Activated CD4-positive, alpha-beta T cell treated with anti-CD3 and anti-CD28 coated beads for 1 hour (primary cell): ENCODE measurements around the gene POU6F2.
"Not testable (repeated sequence)": the region's sequence is repeated elsewhere in the genome, so short reads cannot be mapped to it uniquely, and the experiment has no call there.

Source experiments
- DNase-seq: peaks from one replicate; pipeline ENCODE4 v3.0.0-alpha.2; 2020

POU6F2 gene

GRCh38 chr7:39312254-39312989 lies 334.7 kb downstream of the POU6F2 start:
- no peak for DNase-seq

- no peak for DNase-seq
Observed at GRCh38 chr7:39313376-39313775, 335.7 kb downstream of the POU6F2 start.

- no peak for DNase-seq
Observed at GRCh38 chr7:39313974-39314373, 336.3 kb downstream of the POU6F2 start.

GRCh38 chr7:39317107-39317506 lies 339.4 kb downstream of the POU6F2 start:
- DNase-seq = no peak

- no peak for DNase-seq
Observed at GRCh38 chr7:39317896-39318295, 340.2 kb downstream of the POU6F2 start.

GRCh38 chr7:39321245-39321644 lies 343.5 kb downstream of the POU6F2 start:
- DNase-seq = no peak

- no peak for DNase-seq
Observed at GRCh38 chr7:39321909-39322498, 344.3 kb downstream of the POU6F2 start.

GRCh38 chr7:39324139-39324760 lies 346.5 kb downstream of the POU6F2 start:
- DNase-seq = no peak

- not testable (repeated sequence) for DNase-seq
Observed at GRCh38 chr7:39331607-39332006, 353.9 kb downstream of the POU6F2 start.

GRCh38 chr7:39332142-39332541 lies 354.4 kb downstream of the POU6F2 start:
- DNase-seq = no peak

GRCh38 chr7:39333701-39334100 lies 356.0 kb downstream of the POU6F2 start:
- DNase-seq = no peak

GRCh38 chr7:39336442-39336841 lies 358.7 kb downstream of the POU6F2 start:
- no peak for DNase-seq

GRCh38 chr7:39338716-39339115 lies 361.0 kb downstream of the POU6F2 start:
- DNase-seq = no peak

GRCh38 chr7:39339591-39339990 lies 361.9 kb downstream of the POU6F2 start:
- DNase-seq = no peak

- no peak for DNase-seq
Observed at GRCh38 chr7:39341083-39341482, 363.4 kb downstream of the POU6F2 start.

GRCh38 chr7:39342763-39343162 lies 365.1 kb downstream of the POU6F2 start:
- DNase-seq = no peak

GRCh38 chr7:39349452-39350123 lies 371.9 kb downstream of the POU6F2 start:
- DNase-seq = no peak

- no peak for DNase-seq
Observed at GRCh38 chr7:39353615-39354376, 376.1 kb downstream of the POU6F2 start.

GRCh38 chr7:39355664-39356063 lies 378.0 kb downstream of the POU6F2 start:
- no peak for DNase-seq

GRCh38 chr7:39356172-39356925 lies 378.6 kb downstream of the POU6F2 start:
- no peak for DNase-seq

GRCh38 chr7:39357648-39358047 lies 379.9 kb downstream of the POU6F2 start:
- no peak for DNase-seq

GRCh38 chr7:39360038-39360437 lies 382.3 kb downstream of the POU6F2 start:
- no peak for DNase-seq
